CD4-positive, alpha-beta T cell (primary cell): Measurements from ENCODE around the gene MIOX. TPM values are rescaled to one million over a fixed set of nuclear protein-coding genes. Genes with fewer than 3 reads are reported as not detected.

ENCODE experiments used
- ATAC-seq: fragments of 200-7000 bp; cut with Tn5 transposase; one replicate; pipeline ENCODE4 v1.10.0; 2022; ENCODE audit warnings: mild to moderate bottlenecking; ENCODE audit not compliant: poor library complexity
- CTCF ChIA-PET: fragments of 350-600 bp; sonication (Branson Sonifier 250); formaldehyde crosslinking; loops from one replicate; lab custom pipeline; 2021; ENCODE audit warnings: antibody characterized with exemption, inconsistent platforms; lab: Charles Lee
- POLR2A ChIA-PET: fragments of 350-600 bp; sonication (Branson Sonifier 250); formaldehyde crosslinking; loops from one replicate; lab custom pipeline; 2021; ENCODE audit warnings: antibody characterized with exemption, inconsistent platforms; lab: Charles Lee
- DNase-seq, 14 experiments: peaks; one replicate each; pipeline ENCODE4 v3.0.0-alpha.2; 2013 to 2020; ENCODE audit warnings: mixed read lengths in 2 of 14
- H3K27ac ChIP-seq, 2 donors: one replicate each; pipeline versions ENCODE4 v1.5.1 to v1.7.0; 2013; ENCODE audit warnings: low read length in 2 of 2, low read depth in 1 of 2, mild to moderate bottlenecking in 1 of 2
- H3K27me3 ChIP-seq, 2 experiments: 1 replicate in 1 of 2; 2 replicates in 1 of 2; pipeline versions ENCODE4 v1.6.1 to v1.7.0; 2013; ENCODE audit warnings: low read length in 2 of 2, control low read depth in 1 of 2, mild to moderate bottlenecking in 1 of 2, moderate library complexity in 1 of 2; ENCODE audit not compliant: insufficient read depth in 2 of 2, control insufficient read depth in 1 of 2
- H3K36me3 ChIP-seq: one replicate; pipeline ENCODE4 v1.6.1; 2013; ENCODE audit warnings: low read length, control low read depth; ENCODE audit not compliant: insufficient read depth
- H3K4me1 ChIP-seq: one replicate; pipeline ENCODE4 v1.6.1; 2013; ENCODE audit warnings: low read length, control low read depth; ENCODE audit not compliant: insufficient read depth
- H3K4me3 ChIP-seq: one replicate; pipeline ENCODE4 v1.5.1; 2013; ENCODE audit warnings: mild to moderate bottlenecking, low read length, moderate library complexity
- H3K9me3 ChIP-seq, 2 experiments: 1 replicate in 1 of 2; 2 replicates in 1 of 2; pipeline versions ENCODE4 v1.6.1 to v1.7.0; 2013; ENCODE audit warnings: low read length in 2 of 2, mild to moderate bottlenecking in 2 of 2, control low read depth in 1 of 2, moderate library complexity in 1 of 2; ENCODE audit not compliant: control insufficient read depth in 1 of 2, insufficient read depth in 1 of 2
- H3K27ac Mint-ChIP-seq: one replicate; pipeline ENCODE4 v1.8.0; 2020; ENCODE audit warnings: mixed read lengths
- H3K27me3 Mint-ChIP-seq: one replicate; pipeline ENCODE4 v1.8.0; 2021; ENCODE audit warnings: mixed read lengths
- H3K36me3 Mint-ChIP-seq: one replicate; pipeline ENCODE4 v1.8.0; 2021; ENCODE audit warnings: low read depth, mixed read lengths
- H3K4me1 Mint-ChIP-seq: one replicate; pipeline ENCODE4 v1.8.0; 2021; ENCODE audit warnings: low read depth, mixed read lengths
- H3K4me3 Mint-ChIP-seq: one replicate; pipeline ENCODE4 v1.8.0; 2020; ENCODE audit warnings: mild to moderate bottlenecking, mixed read lengths
- H3K9me3 Mint-ChIP-seq: one replicate; pipeline ENCODE4 v1.8.0; 2020; ENCODE audit warnings: mixed read lengths
- CTCF ChIP-seq: fragments of 200-600 bp; IDR thresholded peaks from one replicate; pipeline ENCODE4 v1.8.0; 2022; ENCODE audit warnings: antibody characterized with exemption, mild to moderate bottlenecking
- intact Hi-C, 2 experiments: fragments of 100-400 bp; cut with DNase I in 1 of 2; cut with micrococcal nuclease in 1 of 2; formaldehyde crosslinking; loops; one replicate each; pipeline versions ENCODE4 v1.15.1 to v1.9.0; 2023 to 2025; cut with DNase I, micrococcal nuclease
- total RNA-seq, 174 experiments: library from RNA in 2 of 174; stranded (reverse) in 2 of 174; gene quantifications; one replicate each; pipeline ENCODE4 v1.2.3 and lab custom pipeline; 2021 to 2026

Gene MIOX
- total RNA-seq, 2 experiments from 2014 or later, result not detected

- Mint-ChIP-seq H3K4me1 (no peaks in the 10 kb centered on the region), H3K27ac (peak overlapping the region; percentile 69), H3K9me3 (no peaks in the 10 kb centered on the region), H3K27me3 (no peaks in the 10 kb centered on the region), H3K36me3 (peaks cover 56% of the 10 kb centered on the region), H3K4me3 (no peak overlapping the region)
- no peak for DNase-seq
- ATAC-seq, result no peak
- intact Hi-C loops, result no loop called here
- TF ChIP-seq CTCF, result no peak
- peak overlapping the region in 1 of 2 donors; percentile 48 for H3K27ac ChIP-seq
- H3K36me3 ChIP-seq, result peaks cover 62% of the 10 kb centered on the region
- H3K4me3 ChIP-seq, result no peak overlapping the region
- ChIA-PET POLR2A (interaction anchor here (0.9 to 2.4 kb wide), 3 partner anchors 25 to 81 kb away, joined by 3 to 11 read pairs (median 3); partner anchors contain the start of genes LMF2, NCAPH2 and SCO2), CTCF (interaction anchor here (1.8 kb wide), 1 partner anchor 81 kb away, joined by 5 read pairs; the partner anchor contains the start of gene SCO2)
- H3K27me3 ChIP-seq, result no peaks in the 10 kb centered on the region
- H3K9me3 ChIP-seq, result no peaks in the 10 kb centered on the region
- peaks cover 25% of the 10 kb centered on the region for H3K4me1 ChIP-seq
Measured at GRCh38 chr22:50444663-50445062, 42.0 kb upstream of the MIOX start.

GRCh38 chr22:50445071-50445879, 41.4 kb upstream of the MIOX start:
- POLR2A ChIA-PET, result interaction anchor here (0.9 to 2.4 kb wide), 3 partner anchors 25 to 80 kb away, joined by 3 to 11 read pairs (median 3); partner anchors contain the start of genes LMF2, NCAPH2 and SCO2
- Mint-ChIP-seq H3K27ac (peak overlapping the region; percentile 69), H3K4me1 (no peaks in the 10 kb centered on the region), H3K4me3 (no peak overlapping the region), H3K27me3 (no peaks in the 10 kb centered on the region), H3K36me3 (peaks cover 62% of the 10 kb centered on the region), H3K9me3 (no peaks in the 10 kb centered on the region)
- DNase-seq (peak in 5 of 14 experiments; percentile 12 to 74 (median 31)), ATAC-seq (peak; percentile 39)
- H3K36me3 ChIP-seq, result peaks cover 60% of the 10 kb centered on the region
- TF ChIP-seq CTCF, result no peak
- peak overlapping the region; percentile 15 to 48 for H3K27ac ChIP-seq
- H3K4me1 ChIP-seq, result peaks cover 25% of the 10 kb centered on the region
- intact Hi-C loops, result no loop called here
- CTCF ChIA-PET, result interaction anchor here (1.8 kb wide), 1 partner anchor 80 kb away, joined by 5 read pairs; the partner anchor contains the start of gene SCO2
- no peaks in the 10 kb centered on the region for H3K27me3 ChIP-seq
- no peaks in the 10 kb centered on the region for H3K9me3 ChIP-seq
- H3K4me3 ChIP-seq, result no peak overlapping the region

GRCh38 chr22:50445880-50446707, 40.6 kb upstream of the MIOX start:
- ChIA-PET CTCF (interaction anchor here (1.8 kb wide), 1 partner anchor 79 kb away, joined by 5 read pairs; the partner anchor contains the start of gene SCO2), POLR2A (interaction anchor here (2.4 kb wide), 1 partner anchor 24 kb away, joined by 11 read pairs; no protein-coding TSS in a partner anchor)
- Mint-ChIP-seq H3K27me3 (no peaks in the 10 kb centered on the region), H3K4me1 (no peaks in the 10 kb centered on the region), H3K9me3 (no peaks in the 10 kb centered on the region), H3K27ac (peak overlapping the region; percentile 69), H3K36me3 (peaks cover 68% of the 10 kb centered on the region), H3K4me3 (no peak overlapping the region)
- Histone ChIP-seq H3K27me3 (no peaks in the 10 kb centered on the region), H3K9me3 (no peaks in the 10 kb centered on the region), H3K27ac (peak overlapping the region; percentile 15 to 48), H3K4me1 (peaks cover 25% of the 10 kb centered on the region), H3K4me3 (no peak overlapping the region), H3K36me3 (peaks cover 58% of the 10 kb centered on the region)
- ATAC-seq (no peak), DNase-seq (no peak)
- TF ChIP-seq CTCF, result no peak
- intact Hi-C loops, result no loop called here
